Activated T-cell treated with anti-CD3 and anti-CD28 coated beads, Interleukin-2, amount 50 U/mL, for 24 hours (primary cell): ENCODE results near the gene PIH1D1.

Source experiments
- DNase-seq: peaks from one replicate; pipeline ENCODE4 v3.0.0-alpha.2; 2020
- H3K27ac Mint-ChIP-seq: 2 replicates; pipeline ENCODE4 v1.8.0; 2020; ENCODE audit warnings: mild to moderate bottlenecking, mixed read lengths
- H3K27me3 Mint-ChIP-seq: 2 replicates; pipeline ENCODE4 v1.8.0; 2020; ENCODE audit warnings: mixed read lengths
- H3K36me3 Mint-ChIP-seq: 2 replicates; pipeline ENCODE4 v1.8.0; 2020; ENCODE audit warnings: low read depth, mixed read lengths
- H3K4me1 Mint-ChIP-seq: 2 replicates; pipeline ENCODE4 v1.8.0; 2020; ENCODE audit warnings: low read depth, mixed read lengths
- H3K4me3 Mint-ChIP-seq: 2 replicates; pipeline ENCODE4 v1.8.0; 2020; ENCODE audit warnings: mild to moderate bottlenecking, moderate library complexity, mixed read lengths
- H3K9me3 Mint-ChIP-seq: 2 replicates; pipeline ENCODE4 v1.8.0; 2020; ENCODE audit warnings: mixed read lengths

PIH1D1 gene

DNA sequence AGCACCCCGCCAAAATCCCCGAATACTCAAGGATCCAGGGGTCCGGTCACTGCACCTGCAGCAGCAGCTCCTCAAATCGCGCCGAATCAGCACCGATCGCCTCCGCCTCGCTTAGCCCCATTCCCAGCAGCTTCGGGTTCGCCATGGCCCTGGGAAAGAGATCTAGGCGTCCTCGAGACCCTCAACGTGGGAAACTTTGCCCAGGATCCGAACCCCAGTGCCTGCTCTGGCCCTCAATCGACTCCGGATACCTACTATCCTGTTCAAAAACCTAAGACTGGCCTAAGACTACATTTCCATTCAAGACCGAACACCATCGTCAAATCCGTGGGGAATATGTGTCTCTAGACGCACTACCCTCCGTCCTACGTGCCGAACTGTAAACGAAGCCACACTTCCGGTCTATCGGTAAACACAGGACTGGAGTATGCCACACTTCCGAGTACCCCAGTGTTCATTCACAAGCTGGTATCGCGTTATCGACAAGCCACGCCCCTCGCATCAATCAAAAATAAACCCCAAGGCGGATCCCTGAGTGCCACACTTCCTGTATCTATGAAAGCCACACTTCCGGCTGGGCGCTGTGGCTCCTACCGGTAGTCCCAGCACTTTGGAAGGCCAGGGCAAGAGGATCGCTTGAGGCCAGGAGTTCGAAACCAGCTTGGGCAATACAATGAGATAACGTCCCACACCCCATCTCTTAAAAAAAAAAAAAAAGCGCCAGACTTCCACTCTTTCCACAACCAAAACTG, at the start of gene PIH1D1:
Gene PIH1D1 (minus strand): TSS at position 385 of the 752 bp plus-strand sequence. CDS start 240 bp downstream, at position 145.
- Mint-ChIP-seq H3K36me3 (peaks cover 76% of the 10 kb centered on the region), H3K4me1 (peaks cover 65% of the 10 kb centered on the region), H3K27me3 (no peaks in the 10 kb centered on the region), H3K9me3 (no peaks in the 10 kb centered on the region), H3K27ac (peak within 1 kb of the TSS; percentile 99), H3K4me3 (peak within 1 kb of the TSS; percentile 99)
- DNase-seq = peak; percentile 91

DNA sequence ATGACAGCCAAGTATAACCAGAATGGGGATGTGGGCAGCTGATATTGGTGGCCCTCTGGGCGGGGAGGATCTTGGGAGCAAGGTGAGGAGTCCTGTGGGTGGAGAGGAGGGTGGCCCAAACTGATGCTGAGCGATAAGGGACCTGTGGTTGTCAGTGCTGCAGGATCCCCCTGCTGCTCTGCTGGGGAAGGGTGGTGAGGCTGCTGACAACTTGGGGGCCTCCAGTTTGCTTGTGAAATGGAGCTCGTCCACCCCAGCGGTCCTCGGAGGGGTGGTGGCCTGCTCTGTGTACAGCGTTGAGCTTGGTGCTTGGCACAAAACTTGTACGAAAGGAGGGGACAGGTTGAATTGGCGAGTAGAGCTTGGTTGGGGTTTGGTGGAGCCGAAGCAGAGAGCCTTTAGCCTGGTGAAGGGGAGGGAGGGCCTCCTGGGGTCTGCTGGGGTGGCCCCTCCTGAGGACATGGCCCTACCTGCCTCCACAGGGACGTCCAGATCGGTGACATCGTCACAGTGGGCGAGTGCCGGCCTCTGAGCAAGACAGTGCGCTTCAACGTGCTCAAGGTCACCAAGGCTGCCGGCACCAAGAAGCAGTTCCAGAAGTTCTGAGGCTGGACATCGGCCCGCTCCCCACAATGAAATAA, 47.5 kb upstream of the PIH1D1 start:
- no peaks in the 10 kb centered on the region for H3K9me3 Mint-ChIP-seq
- peaks cover 54% of the 10 kb centered on the region for H3K4me1 Mint-ChIP-seq
- H3K4me3 Mint-ChIP-seq = peak overlapping the region; percentile 98
- no peaks in the 10 kb centered on the region for H3K27me3 Mint-ChIP-seq
- peak; percentile 62 for DNase-seq
- H3K27ac Mint-ChIP-seq = peak overlapping the region; percentile 99
- H3K36me3 Mint-ChIP-seq = peaks cover 45% of the 10 kb centered on the region

- Mint-ChIP-seq H3K27ac (peak overlapping the region; percentile 99), H3K4me1 (peaks cover 54% of the 10 kb centered on the region), H3K4me3 (peak overlapping the region; percentile 98), H3K36me3 (peaks cover 45% of the 10 kb centered on the region), H3K27me3 (no peaks in the 10 kb centered on the region), H3K9me3 (no peaks in the 10 kb centered on the region)
- peak; percentile 46 for DNase-seq
Measured at GRCh38 chr19:49498475-49498874, 46.9 kb upstream of the PIH1D1 start.

DNA sequence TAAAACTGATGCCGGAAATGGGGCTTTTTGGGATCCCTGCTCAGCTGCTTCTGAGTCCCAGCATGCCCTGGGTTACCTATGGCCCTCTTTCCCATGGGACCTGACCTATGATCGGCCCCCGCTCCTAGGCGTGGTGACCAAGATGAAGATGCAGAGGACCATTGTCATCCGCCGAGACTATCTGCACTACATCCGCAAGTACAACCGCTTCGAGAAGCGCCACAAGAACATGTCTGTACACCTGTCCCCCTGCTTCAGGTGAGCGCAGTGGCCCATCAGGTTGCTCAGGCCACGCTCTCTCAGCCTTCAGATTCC, 46.1 kb upstream of the PIH1D1 start:
- peak overlapping the region; percentile 99 for H3K27ac Mint-ChIP-seq
- H3K27me3 Mint-ChIP-seq = no peaks in the 10 kb centered on the region
- H3K36me3 Mint-ChIP-seq = peaks cover 49% of the 10 kb centered on the region
- H3K9me3 Mint-ChIP-seq = no peaks in the 10 kb centered on the region
- DNase-seq = no peak
- peak overlapping the region; percentile 98 for H3K4me3 Mint-ChIP-seq
- peaks cover 52% of the 10 kb centered on the region for H3K4me1 Mint-ChIP-seq

- Mint-ChIP-seq H3K27me3 (no peaks in the 10 kb centered on the region), H3K4me1 (peaks cover 52% of the 10 kb centered on the region), H3K4me3 (peak overlapping the region; percentile 98), H3K36me3 (peaks cover 54% of the 10 kb centered on the region), H3K27ac (peak overlapping the region; percentile 99), H3K9me3 (no peaks in the 10 kb centered on the region)
- DNase-seq = peak; percentile 81
Measured at GRCh38 chr19:49497047-49497788, 45.6 kb upstream of the PIH1D1 start.

GRCh38 chr19:49496574-49497008, 45.0 kb upstream of the PIH1D1 start:
- Mint-ChIP-seq H3K4me3 (peak overlapping the region; percentile 98), H3K9me3 (no peaks in the 10 kb centered on the region), H3K36me3 (peaks cover 60% of the 10 kb centered on the region), H3K27ac (peak overlapping the region; percentile 99), H3K27me3 (no peaks in the 10 kb centered on the region), H3K4me1 (peaks cover 54% of the 10 kb centered on the region)
- DNase-seq = no peak

DNA sequence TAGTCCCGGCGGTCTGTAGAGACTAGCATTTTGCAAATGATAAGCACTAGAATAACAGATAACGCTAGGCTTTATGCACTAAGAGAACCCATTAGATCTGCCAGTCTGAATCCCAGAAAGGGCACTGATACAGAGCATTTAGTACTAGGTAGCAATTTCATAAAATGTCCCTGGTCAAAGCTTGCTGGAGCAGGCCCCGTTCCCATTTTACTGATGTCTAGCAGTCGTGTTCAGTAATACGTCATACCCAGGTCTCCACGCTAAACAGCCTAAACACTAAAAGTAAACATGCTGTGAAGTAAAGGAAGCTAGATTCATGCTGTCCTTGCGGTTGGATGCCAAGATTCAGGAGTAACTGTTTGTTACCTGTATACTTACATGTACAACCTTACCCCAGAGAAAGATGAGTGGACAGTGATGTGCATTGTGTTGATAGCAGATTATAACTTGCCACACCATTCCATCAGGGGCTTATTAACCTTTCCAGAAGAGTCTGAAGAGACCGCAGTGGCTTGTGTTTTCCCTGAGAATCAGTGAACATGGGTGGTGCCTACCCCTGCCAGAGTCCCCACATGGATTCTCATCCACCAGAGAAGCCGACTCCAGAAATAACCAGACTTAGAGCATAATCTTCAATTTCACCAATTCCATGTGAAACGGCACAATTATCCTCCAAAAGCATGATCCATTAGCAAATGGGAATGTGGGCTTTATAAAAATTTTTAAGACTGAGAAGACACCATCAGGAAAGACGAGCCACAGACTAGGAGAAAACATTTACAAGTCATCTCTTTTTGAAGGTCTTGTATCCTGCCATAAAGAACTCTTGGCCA, 41.2 kb upstream of the PIH1D1 start:
- H3K27me3 Mint-ChIP-seq = no peaks in the 10 kb centered on the region
- DNase-seq = peak; percentile 68
- H3K27ac Mint-ChIP-seq = peak overlapping the region; percentile 99
- peak overlapping the region; percentile 97 for H3K4me3 Mint-ChIP-seq
- H3K4me1 Mint-ChIP-seq = peaks cover 41% of the 10 kb centered on the region
- H3K36me3 Mint-ChIP-seq = peaks cover 71% of the 10 kb centered on the region
- H3K9me3 Mint-ChIP-seq = no peaks in the 10 kb centered on the region

GRCh38 chr19:49491804-49492572, 40.4 kb upstream of the PIH1D1 start:
- Mint-ChIP-seq H3K4me1 (peaks cover 41% of the 10 kb centered on the region), H3K27ac (peak overlapping the region; percentile 99), H3K9me3 (no peaks in the 10 kb centered on the region), H3K36me3 (peaks cover 70% of the 10 kb centered on the region), H3K4me3 (peak overlapping the region; percentile 97), H3K27me3 (peaks cover 4% of the 10 kb centered on the region)
- peak; percentile 63 for DNase-seq

DNA sequence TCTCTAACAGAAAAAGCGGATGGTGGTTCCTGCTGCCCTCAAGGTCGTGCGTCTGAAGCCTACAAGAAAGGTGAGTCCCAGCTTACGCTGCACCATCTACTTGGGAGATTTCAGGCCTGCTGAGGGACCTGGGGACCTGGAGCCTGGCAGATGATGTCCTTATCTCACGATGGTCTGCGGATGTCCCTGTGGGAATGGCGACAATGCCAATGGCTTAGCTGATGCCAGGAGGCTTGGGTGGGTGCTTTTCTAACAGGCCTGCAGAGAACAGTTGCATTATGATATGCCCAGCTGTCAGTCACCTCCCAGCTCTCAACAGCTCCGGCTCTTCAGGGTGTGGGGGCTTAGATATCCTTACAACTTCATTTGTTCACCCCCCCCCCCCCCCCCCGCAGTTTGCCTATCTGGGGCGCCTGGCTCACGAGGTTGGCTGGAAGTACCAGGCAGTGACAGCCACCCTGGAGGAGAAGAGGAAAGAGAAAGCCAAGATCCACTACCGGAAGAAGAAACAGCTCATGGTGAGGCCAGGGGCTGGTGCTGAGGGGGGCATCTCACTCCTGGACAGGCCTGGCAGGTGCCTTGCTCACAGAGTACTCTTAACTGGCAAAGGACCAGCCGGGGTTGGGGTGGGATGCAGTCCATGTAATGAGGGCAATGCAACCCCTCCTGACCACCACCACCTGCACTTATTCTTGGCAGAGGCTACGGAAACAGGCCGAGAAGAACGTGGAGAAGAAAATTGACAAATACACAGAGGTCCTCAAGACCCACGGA, 39.6 kb upstream of the PIH1D1 start:
- peak; percentile 60 for DNase-seq
- H3K27me3 Mint-ChIP-seq = peaks cover 4% of the 10 kb centered on the region
- H3K27ac Mint-ChIP-seq = peak overlapping the region; percentile 99
- no peaks in the 10 kb centered on the region for H3K9me3 Mint-ChIP-seq
- H3K36me3 Mint-ChIP-seq = peaks cover 67% of the 10 kb centered on the region
- peak overlapping the region; percentile 97 for H3K4me3 Mint-ChIP-seq
- H3K4me1 Mint-ChIP-seq = peaks cover 43% of the 10 kb centered on the region

DNA sequence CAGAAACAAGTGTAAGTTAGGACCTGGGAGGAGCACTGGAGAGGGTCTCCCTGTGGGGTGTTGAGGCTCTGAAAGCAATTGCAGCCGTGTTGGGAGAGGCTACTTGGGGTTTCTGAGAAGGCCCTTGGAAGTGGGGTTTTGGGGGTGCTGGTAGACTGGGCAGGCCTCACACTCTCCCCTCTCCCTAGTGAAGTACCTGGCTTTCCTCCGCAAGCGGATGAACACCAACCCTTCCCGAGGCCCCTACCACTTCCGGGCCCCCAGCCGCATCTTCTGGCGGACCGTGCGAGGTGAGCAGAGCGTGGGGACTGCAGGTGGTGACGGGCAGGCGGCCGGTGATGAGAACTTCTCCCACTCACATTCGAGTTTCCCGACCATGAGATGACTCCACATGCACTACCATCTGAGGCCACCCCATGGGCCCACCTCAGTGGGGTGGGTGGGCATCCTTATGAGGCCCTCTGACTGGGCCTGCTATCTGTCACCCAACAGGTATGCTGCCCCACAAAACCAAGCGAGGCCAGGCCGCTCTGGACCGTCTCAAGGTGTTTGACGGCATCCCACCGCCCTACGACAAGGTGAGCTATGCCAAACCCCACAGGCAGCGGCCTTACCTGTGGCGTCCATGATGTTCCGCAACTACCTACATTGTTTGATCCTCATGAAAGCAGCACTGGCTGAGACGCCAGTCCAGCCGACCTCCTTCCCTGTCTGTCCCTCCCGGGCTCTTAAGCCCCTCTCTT, 38.8 kb upstream of the PIH1D1 start:
- H3K27ac Mint-ChIP-seq = peak overlapping the region; percentile 99
- peak; percentile 63 for DNase-seq
- peak overlapping the region; percentile 97 for H3K4me3 Mint-ChIP-seq
- peaks cover 48% of the 10 kb centered on the region for H3K4me1 Mint-ChIP-seq
- no peaks in the 10 kb centered on the region for H3K9me3 Mint-ChIP-seq
- peaks cover 73% of the 10 kb centered on the region for H3K36me3 Mint-ChIP-seq
- peaks cover 4% of the 10 kb centered on the region for H3K27me3 Mint-ChIP-seq

- Mint-ChIP-seq H3K36me3 (peaks cover 77% of the 10 kb centered on the region), H3K27ac (peak overlapping the region; percentile 99), H3K27me3 (peaks cover 4% of the 10 kb centered on the region), H3K9me3 (no peaks in the 10 kb centered on the region), H3K4me1 (peaks cover 43% of the 10 kb centered on the region), H3K4me3 (peak overlapping the region; percentile 97)
- peak; percentile 77 for DNase-seq
Measured at GRCh38 chr19:49489601-49490167, 38.1 kb upstream of the PIH1D1 start.

GRCh38 chr19:49488863-49489537, 37.4 kb upstream of the PIH1D1 start:
- peak; percentile 70 for DNase-seq
- H3K9me3 Mint-ChIP-seq = no peaks in the 10 kb centered on the region
- peaks cover 4% of the 10 kb centered on the region for H3K27me3 Mint-ChIP-seq
- H3K4me1 Mint-ChIP-seq = peaks cover 43% of the 10 kb centered on the region
- H3K27ac Mint-ChIP-seq = peak overlapping the region; percentile 99
- peak overlapping the region; percentile 97 for H3K4me3 Mint-ChIP-seq
- H3K36me3 Mint-ChIP-seq = peaks cover 82% of the 10 kb centered on the region
